Testis (tissue), 3 donors: ENCODE results near the gene CCDC83. TPM values are rescaled to one million over a fixed set of nuclear protein-coding genes. Genes with fewer than 3 reads are reported as not detected.

ENCODE experiments used
- DNase-seq: peaks from one replicate; pipeline ENCODE4 v3.0.0-alpha.2; 2019
- H3K27ac ChIP-seq, 2 donors: fragments of 200-600 bp; sonication (generic); one replicate each; pipeline ENCODE4 v1.5.1; 2019
- H3K27me3 ChIP-seq: fragments of 200-600 bp; sonication (generic); one replicate; pipeline ENCODE4 v1.5.1; 2019
- H3K36me3 ChIP-seq: fragments of 200-600 bp; sonication (generic); one replicate; pipeline ENCODE4 v1.5.1; 2017; ENCODE audit warnings: low read depth; ENCODE audit errors: missing control alignments
- H3K4me1 ChIP-seq: fragments of 200-600 bp; sonication (generic); one replicate; pipeline ENCODE4 v1.5.1; 2019
- H3K4me3 ChIP-seq, 2 donors: fragments of 200-600 bp; sonication (generic); one replicate each; pipeline ENCODE4 v1.5.1; 2017 to 2019
- H3K9me3 ChIP-seq: fragments of 200-600 bp; sonication (generic); one replicate; pipeline ENCODE4 v1.5.1; 2017
- POLR2A ChIP-seq: fragments of 450-650 bp; IDR thresholded peaks from one replicate; pipeline ENCODE4 v1.6.1; 2017; ENCODE audit warnings: antibody characterized with exemption, mild to moderate bottlenecking, moderate library complexity
- WGBS, 2 donors: methylation state at CpG; one replicate each; pipeline ENCODE4 v1.1.5; 2018; 5-methylcytosine and 5-hydroxymethylcytosine counted together
- intact Hi-C: fragments of 100-400 bp; cut with DNase I; formaldehyde crosslinking; loops from one replicate; pipeline ENCODE4 v1.15.1; 2023; ENCODE audit warnings: low total_unique reads
- polyA plus RNA-seq: library from polyadenylated mRNA; stranded (reverse); fragments of 350-450 nt; fragmentation: Illumina TruSeq; extraction: RNeasy Lipid Tissue Mini Kit (QIAGEN cat#74804); gene quantifications from one replicate; pipeline ENCODE4 v1.2.3, GENCODE V29; 2014; ENCODE audit warnings: low read depth, low replicate concordance; ENCODE audit not compliant: insufficient read depth
- total RNA-seq, 2 donors: library from RNA; depleted of rRNA; stranded (reverse); fragments of >200 nt; gene quantifications; one replicate each; pipeline ENCODE4 v1.2.3, GENCODE V29; 2016
- TF ChIP-seq, protein P1 (sequence below), 3 experiments: fragments of 450-650 bp in 2 of 3; fragments of 200-600 bp in 1 of 3; sonication (generic) in 1 of 3; IDR thresholded peaks; one replicate each; pipeline ENCODE4 v1.5.1; 2016 to 2019; ENCODE audit warnings: antibody characterized with exemption in 3 of 3, mild to moderate bottlenecking in 2 of 3, moderate library complexity in 1 of 3

CCDC83 gene
- total and polyA plus RNA-seq, 3 donors from 2014 or later = 10.2 to 29.6 (median 22.6) TPM

GRCh38 chr11:85889676-85890579 lies 34.7 kb downstream of the CCDC83 start:
- Histone ChIP-seq H3K4me3 (no peak overlapping the region), H3K4me1 (peaks cover 4% of the 10 kb centered on the region), H3K27ac (no peak overlapping the region), H3K9me3 (no peaks in the 10 kb centered on the region), H3K36me3 (no peaks in the 10 kb centered on the region), H3K27me3 (no peaks in the 10 kb centered on the region)
- no peak for DNase-seq
- no peak for TF ChIP-seq POLR2A
- TF ChIP-seq, protein P1, sequence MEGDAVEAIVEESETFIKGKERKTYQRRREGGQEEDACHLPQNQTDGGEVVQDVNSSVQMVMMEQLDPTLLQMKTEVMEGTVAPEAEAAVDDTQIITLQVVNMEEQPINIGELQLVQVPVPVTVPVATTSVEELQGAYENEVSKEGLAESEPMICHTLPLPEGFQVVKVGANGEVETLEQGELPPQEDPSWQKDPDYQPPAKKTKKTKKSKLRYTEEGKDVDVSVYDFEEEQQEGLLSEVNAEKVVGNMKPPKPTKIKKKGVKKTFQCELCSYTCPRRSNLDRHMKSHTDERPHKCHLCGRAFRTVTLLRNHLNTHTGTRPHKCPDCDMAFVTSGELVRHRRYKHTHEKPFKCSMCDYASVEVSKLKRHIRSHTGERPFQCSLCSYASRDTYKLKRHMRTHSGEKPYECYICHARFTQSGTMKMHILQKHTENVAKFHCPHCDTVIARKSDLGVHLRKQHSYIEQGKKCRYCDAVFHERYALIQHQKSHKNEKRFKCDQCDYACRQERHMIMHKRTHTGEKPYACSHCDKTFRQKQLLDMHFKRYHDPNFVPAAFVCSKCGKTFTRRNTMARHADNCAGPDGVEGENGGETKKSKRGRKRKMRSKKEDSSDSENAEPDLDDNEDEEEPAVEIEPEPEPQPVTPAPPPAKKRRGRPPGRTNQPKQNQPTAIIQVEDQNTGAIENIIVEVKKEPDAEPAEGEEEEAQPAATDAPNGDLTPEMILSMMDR (IDR thresholded peaks at IDR 0.05) = no peak
- 84 to 87% methylated on average over 7 to 8 of the region's 8 CpGs for WGBS, 2 donors
- intact Hi-C loops = no loop called here

GRCh38 chr11:85893395-85893794 lies 38.2 kb downstream of the CCDC83 start:
- H3K9me3 ChIP-seq = no peaks in the 10 kb centered on the region
- TF ChIP-seq POLR2A = no peak
- TF ChIP-seq, protein P1 (IDR thresholded peaks at IDR 0.05) = no peak
- no peak overlapping the region for H3K27ac ChIP-seq
- no peaks in the 10 kb centered on the region for H3K4me1 ChIP-seq
- no peaks in the 10 kb centered on the region for H3K36me3 ChIP-seq
- H3K4me3 ChIP-seq = no peak overlapping the region
- intact Hi-C loops = no loop called here
- H3K27me3 ChIP-seq = no peaks in the 10 kb centered on the region
- WGBS, 2 donors = 57 to 74% methylated on average over 6 of the region's 6 CpGs
- no peak for DNase-seq

DNA sequence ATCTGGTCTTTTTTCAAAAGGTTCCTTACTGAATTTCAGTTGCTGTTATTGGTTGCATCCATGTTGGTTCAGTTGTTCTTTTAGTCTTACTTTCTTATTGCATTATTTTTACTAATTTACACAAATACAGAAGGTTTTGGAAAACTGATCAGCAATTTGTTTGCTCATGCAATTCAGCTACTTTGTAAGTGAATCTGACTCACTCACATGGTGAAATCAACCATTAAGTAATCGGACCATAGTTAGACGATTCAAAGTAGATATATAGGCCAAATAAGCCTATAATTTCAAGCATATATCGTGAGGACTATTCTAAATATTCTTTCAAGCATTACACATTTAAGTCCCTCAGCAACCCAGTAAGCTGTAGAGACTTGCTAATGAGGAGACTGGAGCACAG lies 41.7 kb downstream of the CCDC83 start:
- no peaks in the 10 kb centered on the region for H3K36me3 ChIP-seq
- H3K4me3 ChIP-seq = no peak overlapping the region
- TF ChIP-seq, protein P1 (IDR thresholded peaks at IDR 0.05) = no peak
- TF ChIP-seq POLR2A = no peak
- H3K27me3 ChIP-seq = no peaks in the 10 kb centered on the region
- intact Hi-C loops = no loop called here
- no peak overlapping the region for H3K27ac ChIP-seq
- DNase-seq = no peak
- H3K9me3 ChIP-seq = no peaks in the 10 kb centered on the region
- 96% methylated on average over 3 of the region's 3 CpGs for WGBS, 2 donors
- no peaks in the 10 kb centered on the region for H3K4me1 ChIP-seq

GRCh38 chr11:85898456-85898855 lies 43.3 kb downstream of the CCDC83 start:
- 44 to 75% methylated on average over 2 of the region's 2 CpGs for WGBS, 2 donors
- no peaks in the 10 kb centered on the region for H3K4me1 ChIP-seq
- H3K27me3 ChIP-seq = no peaks in the 10 kb centered on the region
- TF ChIP-seq, protein P1 (IDR thresholded peaks at IDR 0.05) = no peak
- no peak for TF ChIP-seq POLR2A
- H3K36me3 ChIP-seq = no peaks in the 10 kb centered on the region
- H3K27ac ChIP-seq = no peak overlapping the region
- no peaks in the 10 kb centered on the region for H3K9me3 ChIP-seq
- DNase-seq = no peak
- H3K4me3 ChIP-seq = no peak overlapping the region
- intact Hi-C loops = no loop called here

- Histone ChIP-seq H3K36me3 (no peaks in the 10 kb centered on the region), H3K27ac (no peak overlapping the region), H3K4me1 (no peaks in the 10 kb centered on the region), H3K9me3 (no peaks in the 10 kb centered on the region), H3K27me3 (no peaks in the 10 kb centered on the region), H3K4me3 (no peak overlapping the region)
- 78 to 96% methylated on average over 3 of the region's 3 CpGs for WGBS, 2 donors
- intact Hi-C loops = no loop called here
- DNase-seq = no peak
- TF ChIP-seq, protein P1 (IDR thresholded peaks at IDR 0.05) = no peak
- TF ChIP-seq POLR2A = no peak
Measured at GRCh38 chr11:85902353-85902752, 47.2 kb downstream of the CCDC83 start.
